Neural cell (in vitro differentiated cells): ENCODE measurements around the gene LTBP4. TPM values are rescaled to one million over a fixed set of nuclear protein-coding genes. Genes with fewer than 3 reads are reported as not detected.

Experiments
- H2AFZ ChIP-seq: fragments of 200-600, 300-800 bp; sonication (generic), shearing (Covaris generic); 2 replicates; pipeline ENCODE4 v1.6.0; 2014; ENCODE audit warnings: low read depth, mild to moderate bottlenecking, antibody characterized with exemption, low read length, moderate library complexity
- H3F3A ChIP-seq: fragments of 200-600 bp; shearing (Covaris generic); 2 replicates; pipeline ENCODE4 v1.6.1; 2016; ENCODE audit warnings: mild to moderate bottlenecking, moderate library complexity, mixed read lengths, antibody characterized with exemption, low read length; ENCODE audit not compliant: insufficient read depth, poor library complexity, severe bottlenecking
- H3K27ac ChIP-seq: fragments of 200-600, 300-800 bp; sonication (generic), shearing (Covaris generic); 2 replicates; pipeline ENCODE4 v1.5.1; 2014; ENCODE audit warnings: mild to moderate bottlenecking, low read length, moderate library complexity
- H3K27me3 ChIP-seq: fragments of 300-800, 200-600 bp; sonication (generic), shearing (Covaris generic); 2 replicates; pipeline ENCODE4 v1.6.0; 2014; ENCODE audit warnings: mild to moderate bottlenecking, low read depth, low read length, moderate library complexity; ENCODE audit not compliant: insufficient read depth
- H3K36me3 ChIP-seq: fragments of 300-800, 200-600 bp; sonication (generic), shearing (Covaris generic); 2 replicates; pipeline ENCODE4 v1.5.1; 2014; ENCODE audit warnings: mild to moderate bottlenecking, antibody characterized with exemption, low read length, moderate library complexity; ENCODE audit not compliant: insufficient read depth
- H3K4me2 ChIP-seq: fragments of 300-800, 200-600 bp; sonication (generic), shearing (Covaris generic); 2 replicates; pipeline ENCODE4 v1.6.0; 2014; ENCODE audit warnings: mild to moderate bottlenecking, low read length
- H3K4me3 ChIP-seq: fragments of 300-800, 200-600 bp; sonication (generic), shearing (Covaris generic); 2 replicates; pipeline ENCODE4 v1.5.1; 2014; ENCODE audit warnings: mild to moderate bottlenecking, low read length, moderate library complexity
- H3K79me2 ChIP-seq: fragments of 200-600 bp; shearing (Covaris generic); replicated peaks from 2 replicates; pipeline ENCODE4 v1.6.0; 2014; ENCODE audit warnings: mild to moderate bottlenecking, low read length, moderate library complexity; ENCODE audit not compliant: insufficient read depth
- H3K9ac ChIP-seq: fragments of 300-800, 200-600 bp; sonication (generic), shearing (Covaris generic); 2 replicates; pipeline ENCODE4 v1.6.1; 2016; ENCODE audit warnings: mild to moderate bottlenecking, low read length, mixed read lengths
- H3K9me2 ChIP-seq: fragments of 200-600 bp; shearing (Covaris generic); 2 replicates; pipeline ENCODE4 v1.6.1; 2016; ENCODE audit warnings: mild to moderate bottlenecking, low read length, mixed read lengths; ENCODE audit not compliant: insufficient read depth
- H3K9me3 ChIP-seq: fragments of 200-600, 300-800 bp; sonication (generic), shearing (Covaris generic); 2 replicates; pipeline ENCODE4 v1.6.1; 2016; ENCODE audit warnings: mild to moderate bottlenecking, mixed run types, low read length, moderate library complexity, mixed read lengths
- H4K20me1 ChIP-seq: fragments of 200-600 bp; shearing (Covaris generic); 2 replicates; pipeline ENCODE4 v1.6.1; 2016; ENCODE audit warnings: mild to moderate bottlenecking, mixed run types; ENCODE audit not compliant: insufficient read depth
- CTCF ChIP-seq: fragments of 450-650 bp; IDR thresholded peaks from 2 replicates; pipeline ENCODE4 v1.5.1; 2014; ENCODE audit warnings: antibody characterized with exemption, mild to moderate bottlenecking, moderate library complexity; ENCODE audit not compliant: poor library complexity, severe bottlenecking
- EP300 ChIP-seq: fragments of 450-650 bp; conservative IDR thresholded peaks from 2 replicates; pipeline ENCODE4 v1.6.1; 2014; ENCODE audit warnings: antibody characterized with exemption, mild to moderate bottlenecking, moderate library complexity; ENCODE audit not compliant: poor library complexity, severe bottlenecking
- EZH2 ChIP-seq: fragments of 200-600, 300-800 bp; shearing (Covaris generic), sonication (generic); IDR thresholded peaks from 2 replicates; pipeline ENCODE4 v1.6.1; 2014; ENCODE audit warnings: antibody characterized with exemption, low read length, borderline replicate concordance, mild to moderate bottlenecking; ENCODE audit not compliant: insufficient read depth, poor library complexity, severe bottlenecking
- MXI1 ChIP-seq: fragments of 450-650 bp; conservative IDR thresholded peaks from 2 replicates; pipeline ENCODE4 v1.6.1; 2014; ENCODE audit warnings: antibody characterized with exemption, mild to moderate bottlenecking; ENCODE audit not compliant: poor library complexity, severe bottlenecking
- POLR2AphosphoS5 ChIP-seq: IDR thresholded peaks from 2 replicates; pipeline ENCODE4 v1.6.1; 2012
- RAD21 ChIP-seq: fragments of 450-650 bp; conservative IDR thresholded peaks from 2 replicates; pipeline ENCODE4 v1.6.1; 2014; ENCODE audit warnings: antibody characterized with exemption, mild to moderate bottlenecking, moderate library complexity
- REST ChIP-seq: IDR thresholded peaks from 2 replicates; pipeline ENCODE4 v1.6.1; 2012; ENCODE audit warnings: borderline replicate concordance
- SMC3 ChIP-seq: fragments of 450-650 bp; conservative IDR thresholded peaks from 2 replicates; pipeline ENCODE4 v1.6.1; 2014; ENCODE audit warnings: antibody characterized with exemption, mild to moderate bottlenecking, moderate library complexity; ENCODE audit not compliant: poor library complexity
- TAF1 ChIP-seq: IDR thresholded peaks from 2 replicates; pipeline ENCODE4 v1.6.1; 2012; ENCODE audit warnings: low read depth
- polyA plus RNA-seq: library from polyadenylated mRNA; depleted of rRNA; stranded (reverse); fragments of >200 nt; gene quantifications from 2 replicates; pipeline ENCODE4 v1.2.3, GENCODE V29; 2014

LTBP4 gene
- polyA plus RNA-seq, 1 donor from 2014 or later = 55.6 TPM

DNA sequence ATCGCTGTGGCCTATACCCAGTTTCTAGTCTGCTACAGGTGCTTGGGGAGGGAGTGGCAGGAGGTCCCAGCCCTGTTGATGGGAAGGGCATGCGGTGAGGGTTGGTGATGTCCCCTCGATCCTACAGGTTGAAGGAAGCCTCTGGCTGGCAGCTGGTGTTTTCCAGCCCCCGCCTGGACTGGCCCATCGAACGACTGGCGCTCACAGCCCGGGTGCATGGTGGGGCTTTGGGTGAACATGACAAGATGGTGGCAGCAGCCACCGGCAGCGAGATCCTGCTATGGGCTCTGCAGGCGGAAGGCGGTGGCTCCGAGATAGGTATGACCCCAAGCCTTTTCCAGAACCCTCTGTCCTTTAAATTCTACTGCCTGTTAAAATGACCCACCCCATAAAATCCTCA is 20.6 kb upstream of the LTBP4 start:
- no peaks in the 10 kb centered on the region for H3K9me2 ChIP-seq
- H3K9me3 ChIP-seq = no peaks in the 10 kb centered on the region
- H3K27ac ChIP-seq = no peak overlapping the region
- H3F3A ChIP-seq = no peaks in the 10 kb centered on the region
- H3K4me2 ChIP-seq = no peak overlapping the region
- no peak overlapping the region for H2AFZ ChIP-seq
- H4K20me1 ChIP-seq = no peaks in the 10 kb centered on the region
- no peaks in the 10 kb centered on the region for H3K27me3 ChIP-seq
- no peaks in the 10 kb centered on the region for H3K36me3 ChIP-seq
- no peaks in the 10 kb centered on the region for H3K79me2 ChIP-seq
- H3K9ac ChIP-seq = no peak overlapping the region
- no peak overlapping the region for H3K4me3 ChIP-seq
- TF ChIP-seq CTCF (no peak), SMC3 (no peak), REST (no peak), POLR2AphosphoS5 (no peak), EP300 (no peak), EZH2 (no peak), MXI1 (no peak), RAD21 (no peak), TAF1 (no peak)

GRCh38 chr19:40581531-40581930 is 19.6 kb upstream of the LTBP4 start:
- no peaks in the 10 kb centered on the region for H3K27me3 ChIP-seq
- H3K9me2 ChIP-seq = no peaks in the 10 kb centered on the region
- H3K9me3 ChIP-seq = no peaks in the 10 kb centered on the region
- no peaks in the 10 kb centered on the region for H3F3A ChIP-seq
- TF ChIP-seq MXI1 = no peak
- no peak for TF ChIP-seq TAF1
- no peak for TF ChIP-seq SMC3
- TF ChIP-seq EP300 = no peak
- no peak for TF ChIP-seq POLR2AphosphoS5
- TF ChIP-seq EZH2 = no peak
- TF ChIP-seq REST = no peak
- no peak for TF ChIP-seq CTCF
- TF ChIP-seq RAD21 = no peak
- H3K79me2 ChIP-seq = no peaks in the 10 kb centered on the region
- H3K9ac ChIP-seq = no peak overlapping the region
- no peaks in the 10 kb centered on the region for H3K36me3 ChIP-seq
- no peak overlapping the region for H3K4me3 ChIP-seq
- no peaks in the 10 kb centered on the region for H4K20me1 ChIP-seq
- H3K27ac ChIP-seq = no peak overlapping the region
- no peak overlapping the region for H2AFZ ChIP-seq
- H3K4me2 ChIP-seq = no peak overlapping the region
